Measurements from ENCODE around the gene SND1. TPM values are rescaled to one million over a fixed set of nuclear protein-coding genes. Genes with fewer than 3 reads are reported as not detected.

Gene SND1
- total and polyA plus RNA-seq, 2 donors (not counting 1 experiment from before 2014, with no cell fraction given): 44.4 to 165 TPM

DNA sequence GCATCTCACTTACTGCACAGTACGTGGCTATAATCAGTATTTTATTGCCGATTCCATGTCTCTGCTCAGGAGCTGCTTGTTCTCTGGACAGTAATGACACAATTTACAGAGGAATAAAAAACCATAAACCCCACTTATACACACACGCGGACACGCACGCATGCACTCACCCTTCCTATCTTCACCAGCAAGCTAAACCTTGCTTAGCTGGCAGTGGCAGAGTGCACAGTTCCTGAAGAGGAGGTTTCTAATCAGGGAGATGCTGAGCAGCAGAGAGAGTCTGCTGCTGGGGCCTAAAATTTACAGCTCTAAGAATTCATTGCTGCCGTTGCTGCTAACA is 66.3 kb downstream of the SND1 start:
- Histone ChIP-seq H3K4me1 (ENCODE audit: control insufficient read depth in 2 of 2, insufficient read depth in 2 of 2, low read length in 2 of 2) (no peaks in the 10 kb centered on the region), H3K27me3 (replicated peaks in 1 of 4; ENCODE audit: control extremely low read depth in 1 of 4, control insufficient read depth in 3 of 4, insufficient read depth in 4 of 4, low read length in 3 of 4) (no peaks in the 10 kb centered on the region), H2AFZ (ENCODE audit: insufficient read depth, low read depth, low read length, poor library complexity, severe bottlenecking) (no peak overlapping the region), H3K79me2 (ENCODE audit: control insufficient read depth, insufficient read depth, low read length) (peaks cover 16% of the 10 kb centered on the region), H3K9me3 (ENCODE audit: control extremely low read depth in 1 of 3, control insufficient read depth in 2 of 3, insufficient read depth in 1 of 3, low read length in 2 of 3) (no peaks in the 10 kb centered on the region), H3K27ac (ENCODE audit: low read length in 2 of 2) (no peak overlapping the region), H3K4me2 (replicated peaks; ENCODE audit: low read depth, low read length, poor library complexity, severe bottlenecking) (no peak overlapping the region), H3K4me3 (ENCODE audit: control extremely low read depth in 1 of 5, extremely low read depth in 1 of 5, insufficient read depth in 1 of 5, low read depth in 2 of 5, low read length in 4 of 5) (no peak overlapping the region), H3K36me3 (replicated peaks in 1 of 2; ENCODE audit: control extremely low read depth in 1 of 2, control insufficient read depth in 1 of 2, extremely low read depth in 1 of 2, insufficient read depth in 2 of 2, low read length in 1 of 2) (peaks cover 6 to 76% of the 10 kb centered on the region in 2 experiments), H4K20me1 (ENCODE audit: control insufficient read depth, insufficient read depth, low read length, poor library complexity, severe bottlenecking) (no peaks in the 10 kb centered on the region), H3K9ac (ENCODE audit: low read length) (no peak overlapping the region)
- DNase-seq (no peak), ATAC-seq (ENCODE audit: low read depth) (no peak)
- Mint-ChIP-seq H3K27me3 (no peaks in the 10 kb centered on the region), H3K4me3 (no peak overlapping the region), H3K27ac (no peak overlapping the region), H3K9me3 (ENCODE audit: insufficient read depth) (no peaks in the 10 kb centered on the region), H3K4me1 (peaks cover 6% of the 10 kb centered on the region)
- ChIA-PET POLR2A (interaction anchor here (1.0 kb wide), 1 partner anchor 10 kb away, joined by 6 read pairs; no protein-coding TSS in a partner anchor), CTCF (interaction anchor here (3.7 to 4.1 kb wide), 2 partner anchors 10 to 491 kb away, joined by 15 to 30 read pairs; no protein-coding TSS in a partner anchor)
- intact Hi-C loops (cut with micrococcal nuclease): no loop called here
- 100% methylated on average over 2 of the region's 7 CpGs for WGBS (ENCODE audit: insufficient coverage)
- TF ChIP-seq EZH2 (IDR thresholded peaks at IDR 0.05; ENCODE audit: borderline replicate concordance, insufficient read depth, low read depth, low read length, poor library complexity, severe bottlenecking): no peak
- TF ChIP-seq, protein P1, sequence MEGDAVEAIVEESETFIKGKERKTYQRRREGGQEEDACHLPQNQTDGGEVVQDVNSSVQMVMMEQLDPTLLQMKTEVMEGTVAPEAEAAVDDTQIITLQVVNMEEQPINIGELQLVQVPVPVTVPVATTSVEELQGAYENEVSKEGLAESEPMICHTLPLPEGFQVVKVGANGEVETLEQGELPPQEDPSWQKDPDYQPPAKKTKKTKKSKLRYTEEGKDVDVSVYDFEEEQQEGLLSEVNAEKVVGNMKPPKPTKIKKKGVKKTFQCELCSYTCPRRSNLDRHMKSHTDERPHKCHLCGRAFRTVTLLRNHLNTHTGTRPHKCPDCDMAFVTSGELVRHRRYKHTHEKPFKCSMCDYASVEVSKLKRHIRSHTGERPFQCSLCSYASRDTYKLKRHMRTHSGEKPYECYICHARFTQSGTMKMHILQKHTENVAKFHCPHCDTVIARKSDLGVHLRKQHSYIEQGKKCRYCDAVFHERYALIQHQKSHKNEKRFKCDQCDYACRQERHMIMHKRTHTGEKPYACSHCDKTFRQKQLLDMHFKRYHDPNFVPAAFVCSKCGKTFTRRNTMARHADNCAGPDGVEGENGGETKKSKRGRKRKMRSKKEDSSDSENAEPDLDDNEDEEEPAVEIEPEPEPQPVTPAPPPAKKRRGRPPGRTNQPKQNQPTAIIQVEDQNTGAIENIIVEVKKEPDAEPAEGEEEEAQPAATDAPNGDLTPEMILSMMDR (IDR thresholded peaks at IDR 0.05): no peak

DNA sequence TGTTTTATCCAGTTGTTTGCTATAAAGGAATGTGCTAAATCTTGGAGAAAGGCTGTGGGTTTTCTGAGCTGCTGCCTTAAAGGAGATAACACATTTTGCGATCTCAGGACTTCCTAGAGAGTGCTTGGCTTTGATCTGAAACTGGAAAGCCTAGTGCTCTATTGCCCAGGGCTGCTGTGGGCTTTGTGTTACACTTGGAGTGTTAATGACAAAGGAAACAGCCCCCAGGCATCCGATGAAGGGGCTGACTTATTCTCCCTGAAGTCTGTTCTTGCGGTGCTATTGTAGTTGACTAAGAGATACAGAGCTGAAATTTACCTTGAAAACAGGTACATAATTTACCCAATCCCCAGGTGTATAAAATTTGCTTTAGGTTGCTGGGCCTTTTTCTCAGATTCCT is 74.5 kb downstream of the SND1 start:
- ATAC-seq (ENCODE audit: low read depth): no peak
- Histone ChIP-seq H3K36me3 (replicated peaks in 1 of 2; ENCODE audit: control extremely low read depth in 1 of 2, control insufficient read depth in 1 of 2, extremely low read depth in 1 of 2, insufficient read depth in 2 of 2, low read length in 1 of 2) (peaks cover 0 to 48% of the 10 kb centered on the region in 2 experiments), H3K79me2 (ENCODE audit: control insufficient read depth, insufficient read depth, low read length) (peaks cover 9% of the 10 kb centered on the region), H3K4me3 (ENCODE audit: control extremely low read depth in 1 of 5, extremely low read depth in 1 of 5, insufficient read depth in 1 of 5, low read depth in 2 of 5, low read length in 4 of 5) (no peak overlapping the region), H3K27ac (ENCODE audit: low read length in 2 of 2) (no peak overlapping the region), H2AFZ (ENCODE audit: insufficient read depth, low read depth, low read length, poor library complexity, severe bottlenecking) (no peak overlapping the region), H3K9ac (ENCODE audit: low read length) (no peak overlapping the region), H3K4me1 (ENCODE audit: control insufficient read depth in 2 of 2, insufficient read depth in 2 of 2, low read length in 2 of 2) (no peaks in the 10 kb centered on the region), H3K9me3 (ENCODE audit: control extremely low read depth in 1 of 3, control insufficient read depth in 2 of 3, insufficient read depth in 1 of 3, low read length in 2 of 3) (no peaks in the 10 kb centered on the region), H4K20me1 (ENCODE audit: control insufficient read depth, insufficient read depth, low read length, poor library complexity, severe bottlenecking) (no peaks in the 10 kb centered on the region), H3K27me3 (replicated peaks in 1 of 4; ENCODE audit: control extremely low read depth in 1 of 4, control insufficient read depth in 3 of 4, insufficient read depth in 4 of 4, low read length in 3 of 4) (no peaks in the 10 kb centered on the region), H3K4me2 (replicated peaks; ENCODE audit: low read depth, low read length, poor library complexity, severe bottlenecking) (no peak overlapping the region)
- 86% methylated on average over 1 of the region's 3 CpGs for WGBS (ENCODE audit: insufficient coverage)
- H3K4me1 Mint-ChIP-seq: no peaks in the 10 kb centered on the region
- no peak overlapping the region for H3K4me3 Mint-ChIP-seq
- H3K27ac Mint-ChIP-seq: no peak overlapping the region
- intact Hi-C loops (cut with micrococcal nuclease): no loop called here
- ChIA-PET CTCF (interaction anchor here (1.4 to 3.1 kb wide), 3 partner anchors 10 to 484 kb away, joined by 3 to 16 read pairs (median 13); no protein-coding TSS in a partner anchor), POLR2A (no interaction called here)
- no peaks in the 10 kb centered on the region for H3K9me3 Mint-ChIP-seq (ENCODE audit: insufficient read depth)
- no peak for DNase-seq
- no peak for TF ChIP-seq EZH2 (IDR thresholded peaks at IDR 0.05; ENCODE audit: borderline replicate concordance, insufficient read depth, low read depth, low read length, poor library complexity, severe bottlenecking)
- TF ChIP-seq, protein P1 (IDR thresholded peaks at IDR 0.05): no peak
- no peaks in the 10 kb centered on the region for H3K27me3 Mint-ChIP-seq

Data from B cell (primary cell).